Stomach smooth muscle (tissue), 2 donors: ENCODE measurements around the gene SDK2.
"Not testable (repeated sequence)": the region's sequence is repeated elsewhere in the genome, so short reads cannot be mapped to it uniquely, and the experiment has no call there.

Experiments
- H3K27ac ChIP-seq: one replicate; pipeline ENCODE4 v1.7.0; 2013; ENCODE audit warnings: mild to moderate bottlenecking, low read length, inconsistent platforms
- H3K27me3 ChIP-seq, 2 donors: one replicate each; pipeline ENCODE4 v1.7.0; 2013; ENCODE audit warnings: low read length in 2 of 2; ENCODE audit not compliant: insufficient read depth in 2 of 2, control insufficient read depth in 1 of 2
- H3K36me3 ChIP-seq, 2 donors: one replicate each; pipeline ENCODE4 v1.7.0; 2013; ENCODE audit warnings: low read length in 2 of 2; ENCODE audit not compliant: control insufficient read depth in 2 of 2, insufficient read depth in 2 of 2
- H3K4me1 ChIP-seq: one replicate; pipeline ENCODE4 v1.7.0; 2013; ENCODE audit warnings: low read length; ENCODE audit not compliant: control insufficient read depth, insufficient read depth
- H3K4me3 ChIP-seq, 2 donors: one replicate each; pipeline ENCODE4 v1.7.0; 2013; ENCODE audit warnings: low read length in 2 of 2
- H3K9ac ChIP-seq, 2 donors: one replicate each; pipeline ENCODE4 v1.7.0; 2013; ENCODE audit warnings: low read length in 2 of 2, mild to moderate bottlenecking in 1 of 2
- H3K9me3 ChIP-seq, 2 donors: one replicate each; pipeline ENCODE4 v1.7.0; 2013; ENCODE audit warnings: low read length in 2 of 2; ENCODE audit not compliant: control insufficient read depth in 2 of 2
- donor health status: healthy.
- donor health status: Pancreatic carcinoma.

Gene SDK2

GRCh38 chr17:73455050-73455687, 189.1 kb downstream of the SDK2 start:
- H3K27ac ChIP-seq, result no peak overlapping the region
- H3K4me3 ChIP-seq, result no peak overlapping the region
- H3K4me1 ChIP-seq, result no peaks in the 10 kb centered on the region
- no peaks in the 10 kb centered on the region for H3K36me3 ChIP-seq
- H3K9me3 ChIP-seq, result no peaks in the 10 kb centered on the region
- no peak overlapping the region for H3K9ac ChIP-seq
- peaks cover 0 to 9% of the 10 kb centered on the region in 2 donors for H3K27me3 ChIP-seq

DNA sequence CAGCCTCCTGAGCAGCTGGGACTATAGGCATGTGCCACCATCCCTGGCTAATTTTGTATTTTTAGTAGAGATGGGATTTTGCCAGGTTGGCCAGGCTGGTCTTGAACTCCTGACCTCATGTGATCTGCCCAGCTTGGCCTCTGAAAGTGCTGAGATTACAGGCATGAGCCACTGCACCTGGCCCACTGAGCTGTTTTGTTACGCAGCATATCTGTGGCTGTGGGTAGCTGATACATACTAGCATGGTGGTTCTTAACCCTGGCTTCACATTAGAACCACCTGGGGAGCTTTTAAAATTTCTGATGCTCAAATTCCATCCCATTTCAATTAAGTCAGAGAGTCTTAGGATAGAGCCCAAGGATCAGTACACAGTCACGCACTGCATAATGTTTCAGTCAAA, 190.8 kb downstream of the SDK2 start:
- H3K9ac ChIP-seq, H3K27ac ChIP-seq, H3K9me3 ChIP-seq, H3K4me3 ChIP-seq, H3K27me3 ChIP-seq, H3K36me3 ChIP-seq, H3K4me1 ChIP-seq: not testable (repeated sequence)

GRCh38 chr17:73453090-73453489, 191.2 kb downstream of the SDK2 start:
- no peaks in the 10 kb centered on the region for H3K4me1 ChIP-seq
- H3K4me3 ChIP-seq, result no peak overlapping the region
- H3K27ac ChIP-seq, result no peak overlapping the region
- no peaks in the 10 kb centered on the region for H3K9me3 ChIP-seq
- no peak overlapping the region for H3K9ac ChIP-seq
- no peaks in the 10 kb centered on the region for H3K36me3 ChIP-seq
- H3K27me3 ChIP-seq, result peaks cover 0 to 5% of the 10 kb centered on the region in 2 donors

- H3K9ac ChIP-seq, result no peak overlapping the region
- H3K36me3 ChIP-seq, result no peaks in the 10 kb centered on the region
- H3K4me1 ChIP-seq, result no peaks in the 10 kb centered on the region
- H3K27me3 ChIP-seq, result peaks cover 0 to 5% of the 10 kb centered on the region in 2 donors
- no peaks in the 10 kb centered on the region for H3K9me3 ChIP-seq
- no peak overlapping the region for H3K27ac ChIP-seq
- H3K4me3 ChIP-seq, result no peak overlapping the region
These were observed 192.2 kb downstream of the SDK2 start for GRCh38 chr17:73452009-73452408.

DNA sequence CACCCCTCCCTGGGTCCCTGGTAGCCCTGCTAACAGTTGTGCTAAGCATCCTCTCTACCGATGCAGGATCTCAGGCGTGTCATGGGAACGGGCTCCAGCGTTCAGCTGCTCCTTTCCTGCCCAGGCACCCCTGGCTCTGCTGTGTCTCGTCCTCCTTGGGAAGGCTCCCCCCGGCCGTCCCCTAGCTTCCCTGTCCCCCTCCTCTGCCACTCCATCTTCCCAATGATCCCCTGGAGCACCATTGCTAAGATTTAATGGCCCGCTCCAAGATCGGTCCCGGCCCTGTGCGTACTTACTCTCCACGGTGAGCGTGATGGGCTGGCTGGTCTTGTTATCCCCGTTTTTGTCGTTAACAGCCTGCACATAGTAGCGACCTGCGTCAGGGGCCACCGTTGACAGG, 196.9 kb downstream of the SDK2 start:
- Histone ChIP-seq H3K4me1 (no peaks in the 10 kb centered on the region), H3K9ac (no peak overlapping the region), H3K36me3 (no peaks in the 10 kb centered on the region), H3K4me3 (no peak overlapping the region), H3K27me3 (no peaks in the 10 kb centered on the region), H3K27ac (no peak overlapping the region), H3K9me3 (no peaks in the 10 kb centered on the region)

GRCh38 chr17:73446617-73447016, 197.6 kb downstream of the SDK2 start:
- Histone ChIP-seq H3K4me3 (no peak overlapping the region), H3K9ac (no peak overlapping the region), H3K27me3 (no peaks in the 10 kb centered on the region), H3K36me3 (no peaks in the 10 kb centered on the region), H3K4me1 (no peaks in the 10 kb centered on the region), H3K9me3 (peaks cover 0 to 1% of the 10 kb centered on the region in 2 donors), H3K27ac (no peak overlapping the region)

DNA sequence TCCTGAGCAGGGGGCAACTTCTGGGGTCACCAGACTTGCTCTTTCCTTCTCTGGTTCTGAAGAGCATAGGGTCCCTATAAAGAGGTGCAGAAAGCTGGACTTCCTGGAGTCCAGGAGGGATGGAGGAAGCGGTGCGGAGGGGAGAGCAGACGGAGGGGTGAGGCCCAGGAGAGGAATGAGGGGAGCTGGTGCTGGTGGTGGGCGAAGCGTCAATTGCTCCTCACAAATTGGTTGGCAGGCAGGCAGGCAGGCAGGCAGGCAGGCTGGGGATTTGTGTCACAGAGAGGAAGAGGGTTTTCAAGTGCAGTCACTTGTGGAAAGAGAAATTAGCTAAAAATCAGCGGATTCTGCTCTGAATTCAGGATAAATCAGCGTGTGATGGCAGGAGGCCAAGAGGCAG, 198.8 kb downstream of the SDK2 start:
- H3K9me3 ChIP-seq, result peaks cover 0 to 6% of the 10 kb centered on the region in 2 donors
- H3K27ac ChIP-seq, result no peak overlapping the region

GRCh38 chr17:73444021-73444420, 200.2 kb downstream of the SDK2 start:
- Histone ChIP-seq H3K36me3 (no peaks in the 10 kb centered on the region), H3K27me3 (no peaks in the 10 kb centered on the region), H3K4me3 (no peak overlapping the region), H3K9ac (no peak overlapping the region), H3K4me1 (no peaks in the 10 kb centered on the region), H3K27ac (no peak overlapping the region), H3K9me3 (peaks cover 0 to 6% of the 10 kb centered on the region in 2 donors)

More for the DNA sequence above, 198.8 kb downstream of the SDK2 start:
- no peaks in the 10 kb centered on the region for H3K4me1 ChIP-seq
- H3K36me3 ChIP-seq, result no peaks in the 10 kb centered on the region
- no peaks in the 10 kb centered on the region for H3K27me3 ChIP-seq
- no peak overlapping the region for H3K9ac ChIP-seq
- H3K4me3 ChIP-seq, result no peak overlapping the region

GRCh38 chr17:73439597-73439996, 204.6 kb downstream of the SDK2 start:
- Histone ChIP-seq H3K27me3 (peaks cover 0 to 3% of the 10 kb centered on the region in 2 donors), H3K36me3 (no peaks in the 10 kb centered on the region), H3K27ac (no peak overlapping the region), H3K9ac (no peak overlapping the region), H3K4me3 (no peak overlapping the region), H3K9me3 (peaks cover 0 to 6% of the 10 kb centered on the region in 2 donors), H3K4me1 (no peaks in the 10 kb centered on the region)

GRCh38 chr17:73437826-73438225, 206.4 kb downstream of the SDK2 start:
- Histone ChIP-seq H3K36me3 (no peaks in the 10 kb centered on the region), H3K27me3 (peaks cover 0 to 3% of the 10 kb centered on the region in 2 donors), H3K9ac (no peak overlapping the region), H3K4me3 (no peak overlapping the region), H3K27ac (no peak overlapping the region), H3K9me3 (peaks cover 0 to 6% of the 10 kb centered on the region in 2 donors), H3K4me1 (no peaks in the 10 kb centered on the region)

- H3K9me3 ChIP-seq, result peaks cover 0 to 6% of the 10 kb centered on the region in 2 donors
- H3K27me3 ChIP-seq, result peaks cover 0 to 3% of the 10 kb centered on the region in 2 donors
- H3K36me3 ChIP-seq, result no peaks in the 10 kb centered on the region
- H3K4me1 ChIP-seq, result no peaks in the 10 kb centered on the region
- H3K4me3 ChIP-seq, result no peak overlapping the region
- no peak overlapping the region for H3K27ac ChIP-seq
- H3K9ac ChIP-seq, result no peak overlapping the region
These were observed 207.3 kb downstream of the SDK2 start for GRCh38 chr17:73436954-73437353.
